ENCODE results near the gene SLC22A3.

The SLC22A3 gene

DNA sequence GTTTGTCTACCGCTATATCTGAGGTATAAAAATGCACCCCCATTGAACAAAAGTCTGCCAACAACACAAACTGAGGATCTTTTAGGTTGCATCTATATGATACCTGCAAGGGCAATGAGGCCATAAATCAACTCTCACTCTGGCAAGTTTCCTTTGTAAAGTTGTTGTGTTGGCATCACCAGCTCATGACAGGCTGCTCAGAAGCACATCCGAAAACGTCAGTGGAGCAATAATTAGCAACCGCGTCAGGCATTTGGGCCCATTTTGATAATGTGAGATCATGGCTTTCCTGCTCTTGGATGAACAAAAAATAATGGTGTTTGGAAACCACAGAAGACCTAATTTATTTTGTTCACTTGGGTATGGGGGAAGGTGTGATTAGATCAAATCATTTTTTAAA, 12.0 kb upstream of the SLC22A3 start:
- H3K27ac ChIP-seq, result no peak overlapping the region
- TF ChIP-seq, protein P1, sequence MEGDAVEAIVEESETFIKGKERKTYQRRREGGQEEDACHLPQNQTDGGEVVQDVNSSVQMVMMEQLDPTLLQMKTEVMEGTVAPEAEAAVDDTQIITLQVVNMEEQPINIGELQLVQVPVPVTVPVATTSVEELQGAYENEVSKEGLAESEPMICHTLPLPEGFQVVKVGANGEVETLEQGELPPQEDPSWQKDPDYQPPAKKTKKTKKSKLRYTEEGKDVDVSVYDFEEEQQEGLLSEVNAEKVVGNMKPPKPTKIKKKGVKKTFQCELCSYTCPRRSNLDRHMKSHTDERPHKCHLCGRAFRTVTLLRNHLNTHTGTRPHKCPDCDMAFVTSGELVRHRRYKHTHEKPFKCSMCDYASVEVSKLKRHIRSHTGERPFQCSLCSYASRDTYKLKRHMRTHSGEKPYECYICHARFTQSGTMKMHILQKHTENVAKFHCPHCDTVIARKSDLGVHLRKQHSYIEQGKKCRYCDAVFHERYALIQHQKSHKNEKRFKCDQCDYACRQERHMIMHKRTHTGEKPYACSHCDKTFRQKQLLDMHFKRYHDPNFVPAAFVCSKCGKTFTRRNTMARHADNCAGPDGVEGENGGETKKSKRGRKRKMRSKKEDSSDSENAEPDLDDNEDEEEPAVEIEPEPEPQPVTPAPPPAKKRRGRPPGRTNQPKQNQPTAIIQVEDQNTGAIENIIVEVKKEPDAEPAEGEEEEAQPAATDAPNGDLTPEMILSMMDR (conservative IDR thresholded peaks at IDR 0.05), result no peak
- TF ChIP-seq ZFX (IDR thresholded peaks at IDR 0.05), result no peak

DNA sequence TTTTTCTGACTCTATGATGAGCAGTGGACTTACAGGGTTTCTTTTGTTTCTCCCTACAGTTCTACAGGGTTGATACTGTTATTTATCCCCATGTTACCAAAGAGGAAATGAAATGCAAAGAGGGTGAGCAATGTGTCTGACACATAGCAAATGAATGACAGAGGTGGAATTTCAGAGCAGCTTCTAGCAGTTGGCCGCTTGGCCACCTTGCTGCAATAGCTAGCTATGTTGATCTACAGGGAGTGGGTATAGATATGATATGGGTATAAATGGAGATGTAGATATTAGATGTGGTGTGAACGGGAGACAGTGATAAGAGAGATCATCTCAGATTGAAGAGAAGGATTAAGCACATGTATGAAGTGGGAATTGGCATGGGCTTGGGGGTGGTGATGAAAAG, 10.9 kb upstream of the SLC22A3 start:
- TF ChIP-seq, protein P1 (conservative IDR thresholded peaks at IDR 0.05), result no peak
- no peak for TF ChIP-seq ZFX (IDR thresholded peaks at IDR 0.05)
- no peak overlapping the region for H3K27ac ChIP-seq

DNA sequence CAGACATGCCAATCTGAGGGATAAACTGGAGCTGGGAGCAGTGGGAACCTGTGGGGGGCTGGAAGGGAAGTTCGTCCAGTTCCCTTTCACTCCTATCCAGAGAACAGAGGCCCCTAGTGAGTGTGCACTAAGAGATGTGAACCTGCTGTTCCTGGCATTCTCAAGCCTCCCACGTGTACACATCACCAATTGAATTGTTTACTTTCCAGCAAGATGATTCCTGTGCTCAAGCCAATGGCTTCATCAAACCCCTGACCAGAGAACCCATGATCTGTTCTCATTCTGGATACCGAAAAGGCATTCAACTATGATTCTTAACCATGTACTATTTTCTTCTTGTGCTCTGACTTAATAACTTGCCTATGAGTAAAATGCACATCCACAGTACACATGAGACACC, 10.2 kb upstream of the SLC22A3 start:
- no peak overlapping the region for H3K27ac ChIP-seq
- TF ChIP-seq, protein P1 (conservative IDR thresholded peaks at IDR 0.05), result no peak
- TF ChIP-seq ZFX (IDR thresholded peaks at IDR 0.05), result no peak

DNA sequence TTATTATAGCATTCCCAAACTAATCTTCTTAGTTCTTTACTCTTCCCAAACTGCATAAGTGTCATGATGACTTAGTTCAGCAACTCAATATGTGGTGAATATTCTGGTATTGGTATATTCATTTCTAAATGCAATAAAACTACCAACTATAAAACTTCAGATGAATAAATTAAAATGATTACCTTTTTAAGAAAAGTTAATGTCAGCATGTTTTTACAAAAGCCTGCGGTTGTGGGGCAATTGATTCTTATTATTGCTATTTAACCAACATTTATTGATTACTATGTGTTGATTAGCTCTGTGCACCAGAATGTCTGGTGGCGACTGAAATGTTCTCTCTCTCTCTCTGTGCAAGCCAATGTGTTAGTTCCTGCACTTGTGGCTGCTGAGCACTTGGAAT, 5.0 kb upstream of the SLC22A3 start:
- H3K27ac ChIP-seq, result no peak overlapping the region
- TF ChIP-seq ZFX (IDR thresholded peaks at IDR 0.05), result no peak
- TF ChIP-seq, protein P1 (conservative IDR thresholded peaks at IDR 0.05), result no peak

DNA sequence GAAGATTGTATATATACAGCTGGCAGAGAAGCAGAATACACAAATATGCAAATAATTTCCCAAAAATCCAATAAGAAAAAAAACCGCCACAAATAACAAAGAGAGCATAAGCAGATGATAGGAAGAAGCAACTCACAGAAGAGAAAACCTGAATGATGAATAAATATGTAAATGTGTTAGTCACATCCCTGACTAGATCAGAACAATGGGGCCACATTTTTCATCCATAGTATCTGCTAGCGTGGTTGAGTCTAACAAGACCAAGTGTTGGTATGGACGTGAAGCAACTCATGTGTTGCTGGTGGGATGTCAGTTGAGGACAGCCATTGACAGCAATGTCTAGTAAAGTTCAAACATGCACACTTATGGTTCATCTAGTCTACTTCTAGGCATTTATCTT, 3.9 kb upstream of the SLC22A3 start:
- TF ChIP-seq, protein P1 (conservative IDR thresholded peaks at IDR 0.05), result no peak
- TF ChIP-seq ZFX (IDR thresholded peaks at IDR 0.05), result no peak

DNA sequence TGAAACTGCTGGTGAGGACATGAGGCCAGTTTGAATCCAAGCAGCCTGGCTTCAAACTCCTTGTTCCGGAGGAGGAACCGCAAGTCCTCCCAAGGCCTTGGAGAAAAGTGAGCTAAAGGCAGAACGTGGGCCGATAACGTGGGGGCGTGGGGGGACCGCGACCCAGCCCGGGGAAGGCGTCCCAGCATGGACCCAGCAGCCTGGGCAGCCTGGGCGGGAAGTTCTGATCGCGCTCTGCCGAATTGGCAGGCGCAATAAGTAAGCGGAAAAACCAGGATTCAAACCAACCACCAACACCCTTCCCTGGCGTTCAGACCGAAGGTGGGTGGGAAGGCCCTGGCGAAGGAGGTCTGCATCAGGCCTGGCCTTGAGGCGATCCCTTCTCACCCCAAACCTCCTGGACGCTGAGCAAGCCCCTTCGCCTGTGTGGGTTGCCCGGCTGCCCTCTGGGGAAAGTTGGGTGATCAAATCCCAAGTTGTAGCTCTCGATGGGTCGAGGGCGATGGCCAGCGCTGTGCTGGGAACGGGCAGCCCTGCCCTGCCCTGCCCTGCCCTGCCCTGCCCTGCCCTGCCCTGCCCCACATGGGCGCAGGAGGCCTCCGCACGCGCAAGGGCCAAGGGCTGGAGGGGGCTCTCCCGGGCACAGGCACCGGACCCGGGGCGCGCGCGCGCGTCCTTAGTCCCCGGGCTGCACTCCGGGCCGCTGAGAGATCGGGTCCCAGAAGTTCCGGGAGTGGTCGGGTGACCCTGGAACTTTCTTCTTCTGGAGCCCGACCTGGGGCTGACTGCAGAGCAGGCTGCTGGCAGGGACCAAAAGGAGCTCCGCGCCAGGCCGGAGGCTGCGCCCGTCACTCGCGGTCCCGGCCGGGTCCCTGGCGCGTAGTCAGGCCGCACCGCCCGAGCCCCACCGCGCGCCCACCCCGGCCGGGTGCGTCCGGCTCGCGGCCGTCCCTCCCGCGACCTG, 637 bp upstream of the SLC22A3 start:
- no peak overlapping the region; the same call in 1 of the 2 replicates for H3K27ac ChIP-seq
- TF ChIP-seq ZFX (IDR thresholded peaks at IDR 0.05), result no peak
- TF ChIP-seq, protein P1 (conservative IDR thresholded peaks at IDR 0.05), result no peak

More for the DNA sequence above, 3.9 kb upstream of the SLC22A3 start:
- no peak overlapping the region for H3K27ac ChIP-seq

DNA sequence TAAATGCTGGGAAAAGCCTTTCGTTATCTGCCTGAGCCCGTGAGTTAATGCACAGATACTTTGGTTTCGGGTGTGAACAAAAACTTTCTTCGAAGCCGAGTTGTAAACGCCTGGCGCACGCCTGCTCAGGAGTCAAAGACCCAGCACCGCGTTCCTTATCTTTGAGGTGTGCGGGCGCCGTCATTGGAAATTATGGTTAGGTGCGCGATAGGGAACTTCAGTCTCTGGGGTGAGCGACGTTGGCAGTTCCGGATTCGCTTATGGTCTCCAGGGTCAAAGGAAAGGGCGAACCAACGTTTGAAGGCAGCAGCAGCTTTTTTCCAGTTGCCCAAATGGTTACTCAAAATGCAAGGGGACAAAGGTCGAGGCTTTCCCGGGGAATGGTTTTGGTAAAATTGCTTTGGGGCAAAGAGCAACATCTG, 853 bp downstream of the SLC22A3 start:
- TF ChIP-seq ZFX (IDR thresholded peaks at IDR 0.05), result no peak
- TF ChIP-seq, protein P1 (conservative IDR thresholded peaks at IDR 0.05), result no peak; the same call in 1 of the 2 replicates
- peak overlapping the region; percentile 43; the same call in 1 of the 2 replicates for H3K27ac ChIP-seq
